ENCODE results near the gene FBLN2. TPM values are rescaled to one million over a fixed set of nuclear protein-coding genes. Genes with fewer than 3 reads are reported as not detected.

FBLN2 gene
- total RNA-seq, 1 donor from 2014 or later: not detected

DNA sequence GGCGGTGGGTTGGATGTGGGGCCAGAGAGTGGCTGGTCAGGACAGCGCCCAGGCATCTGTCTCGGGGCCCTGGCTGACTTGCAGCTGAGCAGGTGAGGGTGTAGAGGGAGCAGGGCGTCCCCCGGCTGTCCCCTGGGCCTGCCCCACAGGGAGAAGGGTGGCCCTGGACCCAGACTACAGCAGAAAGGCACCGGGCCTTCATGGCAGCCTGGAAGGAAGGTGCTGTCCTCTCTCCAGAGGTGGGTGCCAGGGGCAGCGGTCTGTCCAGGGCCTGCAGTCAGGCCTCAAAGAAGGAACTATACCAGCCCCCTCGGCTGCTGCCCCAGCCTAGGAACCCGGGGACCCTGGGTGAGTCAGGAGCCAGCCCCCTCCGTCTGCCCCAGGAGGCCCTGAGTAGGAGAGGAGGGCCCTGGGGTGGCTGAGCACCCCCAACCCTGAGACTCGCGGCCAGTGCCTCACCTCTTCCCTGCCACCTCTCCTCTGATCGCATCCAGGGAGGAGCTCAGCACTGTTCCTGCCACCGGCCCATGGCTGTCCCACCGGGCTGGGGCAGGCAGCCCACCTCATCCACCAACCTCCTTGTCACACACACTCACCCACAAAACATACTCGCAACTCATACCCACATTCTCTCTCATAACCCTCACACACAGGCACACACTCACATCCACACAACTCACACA is 133.5 kb downstream of the FBLN2 start:
- intact Hi-C loops (cut with micrococcal nuclease): no loop called here

DNA sequence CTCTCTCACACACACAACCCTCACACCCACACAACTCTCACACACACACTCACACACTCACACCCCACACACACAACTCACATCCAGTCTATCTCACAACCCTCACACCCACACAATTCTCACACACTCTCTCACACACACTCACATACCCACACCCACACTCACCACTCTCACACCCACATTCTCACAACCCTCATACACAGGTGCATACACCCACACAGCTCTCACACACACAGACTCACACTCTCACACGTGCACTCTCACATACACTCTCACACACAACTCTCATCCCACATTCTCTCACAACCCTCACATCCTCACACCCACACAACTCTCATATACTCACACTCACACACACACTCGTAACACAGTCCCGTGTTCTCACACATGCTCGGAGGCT is 134.4 kb downstream of the FBLN2 start:
- intact Hi-C loops (cut with micrococcal nuclease): no loop called here

DNA sequence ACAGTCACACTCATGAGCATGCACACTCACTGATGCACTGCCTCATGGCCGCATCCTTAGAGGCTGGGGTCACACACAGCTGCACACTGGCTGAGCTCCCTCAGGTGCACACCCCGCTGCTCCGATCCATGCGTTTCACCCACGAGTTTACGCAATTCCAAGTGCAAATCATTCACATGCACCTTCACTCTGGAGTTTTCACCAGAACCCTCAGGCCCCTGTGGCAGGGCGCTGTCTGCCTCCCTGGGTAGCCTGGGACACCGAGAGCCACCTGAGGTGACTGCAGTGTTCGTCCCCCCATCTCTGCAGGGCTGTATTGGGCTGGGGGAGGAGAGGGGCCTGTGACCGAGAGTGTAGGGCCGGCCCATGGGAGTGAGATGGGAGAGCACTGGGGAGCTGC is 134.8 kb downstream of the FBLN2 start:
- intact Hi-C loops (cut with micrococcal nuclease): no loop called here

DNA sequence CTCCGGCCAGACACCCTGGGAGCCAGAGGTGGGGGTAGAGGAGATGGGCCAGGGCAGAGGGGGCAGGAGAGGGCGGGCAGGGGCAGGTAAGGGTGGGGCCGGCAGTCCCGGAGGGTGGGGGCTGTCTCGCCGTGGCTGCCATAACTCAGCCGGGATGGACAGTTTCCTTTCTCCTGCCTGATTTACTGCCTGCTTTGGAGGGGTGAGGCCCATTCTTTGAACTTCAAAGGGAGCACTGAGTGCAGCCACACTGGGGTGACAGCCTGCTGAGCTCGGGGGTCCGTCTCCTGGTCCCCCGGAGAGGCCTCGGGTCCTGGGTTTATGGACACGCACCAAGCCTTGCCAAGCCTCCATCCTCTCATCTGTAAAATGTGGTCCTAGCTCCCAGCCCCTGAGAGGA is 135.4 kb downstream of the FBLN2 start:
- intact Hi-C loops (cut with micrococcal nuclease): no loop called here

DNA sequence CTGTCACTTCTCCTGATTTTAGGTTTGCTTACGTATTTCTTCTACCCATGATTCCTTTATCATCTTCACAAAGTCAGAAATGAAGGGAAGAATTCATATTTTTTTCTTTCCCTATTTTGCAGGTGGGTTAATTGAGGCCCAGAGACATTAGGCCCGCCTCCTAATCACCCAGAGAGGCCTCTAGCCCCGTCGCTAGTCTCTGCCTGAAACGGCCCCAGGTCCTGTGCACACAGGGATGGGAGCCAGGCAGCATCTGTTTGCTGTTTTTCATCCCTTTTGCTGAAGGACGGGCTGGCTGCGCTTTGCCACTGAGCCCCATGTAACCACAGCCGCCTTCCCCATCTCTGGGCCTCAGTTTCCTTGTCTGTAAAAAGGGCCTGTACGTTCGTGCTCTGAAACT is 135.9 kb downstream of the FBLN2 start:
- intact Hi-C loops (cut with micrococcal nuclease): no loop called here

DNA sequence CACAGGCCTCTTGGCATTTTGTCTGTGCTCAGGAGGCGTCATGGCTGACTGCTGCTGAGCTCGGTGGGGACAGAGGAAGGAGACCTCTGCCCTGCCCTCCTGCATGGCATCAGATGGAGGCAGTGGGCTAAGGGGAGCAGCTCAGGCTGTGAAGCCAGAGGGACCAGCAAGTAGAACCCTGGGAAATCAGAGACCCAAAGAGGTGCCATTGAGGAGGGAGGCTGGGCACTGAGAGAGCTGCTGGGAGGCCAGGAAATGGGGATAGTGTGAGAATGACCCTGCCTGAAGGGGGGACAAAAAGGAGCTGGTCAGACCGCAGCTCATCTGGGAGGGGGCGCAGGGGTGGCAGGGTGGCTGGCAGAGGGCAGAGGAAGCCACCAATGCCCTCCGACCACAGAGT is 136.8 kb downstream of the FBLN2 start:
- intact Hi-C loops (cut with micrococcal nuclease): no loop called here

DNA sequence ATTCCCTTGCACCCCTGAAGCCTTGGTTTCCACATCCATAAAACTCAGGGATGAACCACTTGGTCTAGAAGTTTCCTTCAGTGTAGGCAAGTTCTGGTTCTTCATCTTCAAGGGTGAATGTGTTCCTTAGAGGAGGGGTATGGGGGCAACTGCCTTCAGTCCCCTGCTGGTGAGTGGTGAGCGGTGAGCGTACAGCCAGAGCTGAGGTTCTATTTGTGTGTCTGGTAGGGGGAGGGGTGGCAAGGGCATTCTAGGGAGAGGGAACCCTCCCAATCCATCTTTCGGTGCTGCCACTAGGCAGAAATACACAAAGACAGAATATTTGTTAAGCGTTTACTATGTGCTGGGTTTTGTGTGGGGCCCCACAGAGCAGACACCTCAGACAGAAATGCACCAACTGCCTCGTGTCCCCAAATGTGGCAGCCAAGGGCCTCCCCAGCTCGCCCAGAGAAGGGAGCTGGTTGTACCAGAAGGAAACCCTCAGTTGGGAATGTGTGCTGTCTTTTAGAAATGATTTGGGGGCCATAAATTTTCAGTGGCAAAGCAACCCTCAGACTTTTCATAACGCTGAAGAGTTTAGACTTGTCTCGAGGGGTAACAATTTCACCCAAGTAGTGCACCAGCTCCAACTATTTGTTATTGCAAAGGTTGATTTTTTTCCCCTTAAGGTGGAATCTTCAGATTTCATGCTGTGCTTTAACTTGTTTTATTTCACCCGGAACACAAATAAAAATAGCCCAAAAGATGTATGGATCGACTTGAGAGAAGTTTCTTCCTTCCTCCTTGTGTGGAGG is 137.6 kb downstream of the FBLN2 start:
- intact Hi-C loops (cut with micrococcal nuclease): no loop called here

DNA sequence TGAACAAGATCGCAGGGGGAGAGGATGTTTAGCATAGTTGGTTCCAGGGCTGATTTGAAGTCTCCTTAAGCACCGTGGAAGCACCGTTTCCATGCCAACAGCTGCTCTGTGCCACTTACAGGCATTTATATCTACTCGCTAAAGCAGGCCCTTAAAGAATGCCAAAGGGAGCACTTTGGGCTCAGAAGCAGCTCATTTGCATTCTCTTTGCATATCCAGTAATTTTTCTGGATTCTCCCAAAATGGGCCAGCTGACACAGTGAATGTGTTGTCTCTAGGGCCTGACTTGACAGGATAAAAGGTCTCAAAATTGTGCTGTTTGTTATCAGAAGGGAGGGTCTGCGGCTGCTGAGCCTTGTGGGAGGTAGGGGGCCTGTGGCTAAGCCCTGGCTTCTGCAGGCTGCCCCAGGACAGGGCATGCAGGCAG is 138.6 kb downstream of the FBLN2 start:
- intact Hi-C loops (cut with micrococcal nuclease): no loop called here

Other genes with a start within 250 kb of the FBLN2 start
- 160 and 161 TPM in 2 replicates for gene NUP210, start 128.8 kb upstream of the FBLN2 start, total RNA-seq
- gene HDAC11, start 68.8 kb upstream of the FBLN2 start, total RNA-seq: 0.90 and 0.96 TPM in 2 replicates

Measured in T-helper 1 cell treated with Interleukin-12 subunit alpha and Interleukin-12 subunit beta and Interleukin-4 antibody, amounts not matched to agents 30 ng/mL and 1 ng/mL, for 36 hours (primary cell).